ENCODE data around the gene IDH3B. TPM values are rescaled to one million over a fixed set of nuclear protein-coding genes. Genes with fewer than 3 reads are reported as not detected.

The IDH3B gene
- total and polyA plus RNA-seq, 2 of the 8 experiments (the other 6 are each of a cell fraction or from before 2014, with no cell fraction given) = 110 to 167 TPM

GRCh38 chr20:2700913-2701620, 37.1 kb upstream of the IDH3B start (continued):
- TF ChIP-seq KDM4A (IDR thresholded peaks at IDR 0.05; ENCODE audit: low read depth, low read length, severe bottlenecking) = no peak

Data from H1 (cell line).